Activated CD4-positive, alpha-beta T cell treated with anti-CD3 and anti-CD28 coated beads, Interleukin-2, amount 10 ng/mL, durations not matched to agents 24 days and 14 days (primary cell): ENCODE data around the gene ZNF786. TPM values are rescaled to one million over a fixed set of nuclear protein-coding genes. Genes with fewer than 3 reads are reported as not detected.
"Not testable (repeated sequence)": the region's sequence is repeated elsewhere in the genome, so short reads cannot be mapped to it uniquely, and the experiment has no call there.

Experiments
- DNase-seq: peaks from one replicate; pipeline ENCODE4 v3.0.0; 2022
- H3K27ac Mint-ChIP-seq: one replicate; pipeline ENCODE4 v1.8.0; 2022; ENCODE audit warnings: mild to moderate bottlenecking, mixed read lengths
- H3K27me3 Mint-ChIP-seq: one replicate; pipeline ENCODE4 v1.8.0; 2022; ENCODE audit warnings: mixed read lengths
- H3K36me3 Mint-ChIP-seq: one replicate; pipeline ENCODE4 v1.8.0; 2022; ENCODE audit warnings: low read depth, mild to moderate bottlenecking, mixed read lengths
- H3K4me1 Mint-ChIP-seq: one replicate; pipeline ENCODE4 v1.8.0; 2021; ENCODE audit warnings: mixed read lengths
- H3K4me3 Mint-ChIP-seq: one replicate; pipeline ENCODE4 v1.8.0; 2022; ENCODE audit warnings: mild to moderate bottlenecking, moderate library complexity, mixed read lengths
- H3K9me3 Mint-ChIP-seq: one replicate; pipeline ENCODE4 v1.8.0; 2021; ENCODE audit warnings: mixed read lengths
- intact Hi-C: fragments of 100-400 bp; cut with micrococcal nuclease; formaldehyde crosslinking; loops from one replicate; pipeline ENCODE4 v1.15.1; 2023
- total RNA-seq: library from RNA; stranded (reverse); gene quantifications from 2 replicates; pipeline ENCODE4 v1.2.3, GENCODE V29; 2022

Gene ZNF786
- total RNA-seq, 1 donor from 2014 or later = 10.2 TPM

- H3K27me3 Mint-ChIP-seq, H3K4me1 Mint-ChIP-seq, DNase-seq, H3K27ac Mint-ChIP-seq, intact Hi-C loops, H3K4me3 Mint-ChIP-seq, H3K36me3 Mint-ChIP-seq: not testable (repeated sequence)
- peaks cover 10% of the 10 kb centered on the region for H3K9me3 Mint-ChIP-seq
Measured at GRCh38 chr7:149038641-149039040, 51.9 kb downstream of the ZNF786 start.

DNA sequence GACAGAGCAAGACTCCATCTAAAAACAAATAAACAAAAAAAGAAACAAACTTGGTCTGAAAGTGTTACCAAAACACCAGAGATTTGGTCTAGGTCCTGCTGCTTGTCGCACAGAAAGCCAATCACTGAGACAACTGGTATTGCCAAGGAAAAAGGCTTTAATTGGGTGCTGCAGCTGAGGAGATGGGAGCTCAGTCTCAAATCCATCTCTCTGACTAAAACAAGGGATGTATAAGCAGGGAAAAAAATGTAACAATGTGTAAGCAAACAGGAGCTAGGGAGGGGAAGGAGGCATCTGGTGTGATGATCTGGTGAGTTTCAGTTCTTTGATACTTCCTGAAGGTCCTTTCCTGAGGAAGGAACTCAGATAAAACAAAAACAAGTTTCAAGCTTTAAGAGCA, 53.8 kb downstream of the ZNF786 start:
- Mint-ChIP-seq H3K27me3 (peaks cover 3% of the 10 kb centered on the region), H3K27ac (no peak overlapping the region), H3K36me3 (peaks cover 2% of the 10 kb centered on the region), H3K4me3 (no peak overlapping the region), H3K4me1 (no peaks in the 10 kb centered on the region), H3K9me3 (peaks cover 10% of the 10 kb centered on the region)
- DNase-seq = no peak
- intact Hi-C loops = no loop called here

- Mint-ChIP-seq H3K4me1 (peaks cover 14% of the 10 kb centered on the region), H3K27ac (no peak overlapping the region), H3K27me3 (peaks cover 6% of the 10 kb centered on the region), H3K36me3 (no peaks in the 10 kb centered on the region), H3K4me3 (no peak overlapping the region), H3K9me3 (peaks cover 4% of the 10 kb centered on the region)
- DNase-seq = no peak
- intact Hi-C loops = no loop called here
Measured at GRCh38 chr7:149031353-149031910, 59.1 kb downstream of the ZNF786 start.

DNA sequence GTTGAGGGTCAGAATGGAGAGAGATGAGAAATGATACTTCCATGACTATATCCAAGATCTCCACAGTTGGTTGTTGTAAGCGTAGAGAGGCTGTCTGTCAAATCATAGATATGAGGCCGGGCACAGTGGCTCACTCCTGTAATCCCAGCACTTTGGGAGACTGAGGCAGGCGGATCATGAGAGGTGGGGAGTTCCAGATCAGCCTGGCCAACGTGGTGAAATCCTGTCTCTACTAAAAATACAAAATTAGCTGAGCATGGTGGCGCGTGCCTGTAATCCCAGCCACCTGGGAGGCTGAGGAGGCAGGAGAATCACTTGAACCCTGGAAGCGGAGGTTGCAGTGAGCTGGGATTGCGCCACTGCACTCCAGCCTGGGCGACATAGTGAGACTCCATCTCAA, 60.1 kb downstream of the ZNF786 start:
- H3K27ac Mint-ChIP-seq, intact Hi-C loops, H3K36me3 Mint-ChIP-seq, H3K9me3 Mint-ChIP-seq, H3K4me3 Mint-ChIP-seq, DNase-seq, H3K27me3 Mint-ChIP-seq: not testable (repeated sequence)
- H3K4me1 Mint-ChIP-seq = peaks cover 24% of the 10 kb centered on the region

- DNase-seq = peak; percentile 100
- Mint-ChIP-seq H3K4me1 (peaks cover 33% of the 10 kb centered on the region), H3K36me3 (peaks cover 14% of the 10 kb centered on the region), H3K27ac (peak within 1 kb of the TSS; percentile 95), H3K4me3 (peak within 1 kb of the TSS; percentile 99), H3K27me3 (peaks cover 6% of the 10 kb centered on the region), H3K9me3 (no peaks in the 10 kb centered on the region)
- intact Hi-C loops = loop anchor here (1.0 to 5.0 kb wide), 10 partner anchors 37 to 469 kb away; partner anchors contain the start of genes CUL1, ZNF282, ZNF425 and ZNF746
Measured at GRCh38 chr7:149028346-149029109, 62.0 kb downstream of the ZNF786 start, which contains the start of gene PDIA4. Gene PDIA4 (minus strand): TSS chr7:149028505. CDS start chr7:149028408, 97 bp downstream.

DNA sequence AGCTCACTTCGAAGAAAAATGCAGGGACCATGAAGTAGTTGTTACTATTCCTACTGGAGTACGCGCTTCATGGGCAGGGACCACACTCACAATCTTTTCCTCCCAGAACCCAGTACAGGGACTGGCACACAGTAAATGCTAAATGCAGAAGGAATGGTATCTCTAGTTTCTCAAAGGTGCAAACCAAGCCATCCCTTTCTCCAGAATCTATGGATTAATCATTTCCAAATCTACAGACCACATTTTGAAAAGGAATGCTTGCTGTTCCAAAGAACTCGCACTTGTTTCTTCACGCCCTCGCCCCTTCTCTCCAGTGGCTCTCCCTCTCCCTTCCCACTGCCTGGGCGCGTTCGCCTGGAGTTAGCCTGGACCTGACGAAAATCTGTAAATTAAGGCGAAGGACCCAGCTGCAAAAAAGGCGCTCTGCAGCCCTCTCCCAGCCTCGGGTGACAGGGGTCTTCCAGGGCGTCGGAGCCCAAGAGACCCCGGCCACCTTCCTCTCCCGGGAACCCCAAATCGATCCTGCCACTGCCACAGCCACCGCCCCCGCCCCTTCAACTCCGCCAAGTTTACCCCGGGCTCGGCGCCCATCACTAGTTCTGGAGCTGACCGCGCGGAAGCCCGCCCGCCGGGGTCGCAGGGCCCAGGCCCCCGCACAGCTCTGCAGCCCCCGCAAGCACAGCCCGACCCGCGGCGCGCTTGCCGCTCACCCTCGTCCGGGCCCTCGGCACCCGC, 62.7 kb downstream of the ZNF786 start:
- Mint-ChIP-seq H3K36me3 (peaks cover 18% of the 10 kb centered on the region), H3K9me3 (no peaks in the 10 kb centered on the region), H3K27ac (peak overlapping the region; percentile 95), H3K27me3 (peaks cover 6% of the 10 kb centered on the region), H3K4me1 (peaks cover 37% of the 10 kb centered on the region), H3K4me3 (peak overlapping the region; percentile 99)
- intact Hi-C loops = loop anchor here (1.0 to 5.0 kb wide), 10 partner anchors 38 to 470 kb away; partner anchors contain the start of genes CUL1, ZNF282, ZNF425 and ZNF746
- DNase-seq = peak; percentile 65

- H3K36me3 Mint-ChIP-seq = peaks cover 18% of the 10 kb centered on the region
- peaks cover 6% of the 10 kb centered on the region for H3K27me3 Mint-ChIP-seq
- peaks cover 40% of the 10 kb centered on the region for H3K4me1 Mint-ChIP-seq
Measured at GRCh38 chr7:149027055-149027454, 63.5 kb downstream of the ZNF786 start.

DNA sequence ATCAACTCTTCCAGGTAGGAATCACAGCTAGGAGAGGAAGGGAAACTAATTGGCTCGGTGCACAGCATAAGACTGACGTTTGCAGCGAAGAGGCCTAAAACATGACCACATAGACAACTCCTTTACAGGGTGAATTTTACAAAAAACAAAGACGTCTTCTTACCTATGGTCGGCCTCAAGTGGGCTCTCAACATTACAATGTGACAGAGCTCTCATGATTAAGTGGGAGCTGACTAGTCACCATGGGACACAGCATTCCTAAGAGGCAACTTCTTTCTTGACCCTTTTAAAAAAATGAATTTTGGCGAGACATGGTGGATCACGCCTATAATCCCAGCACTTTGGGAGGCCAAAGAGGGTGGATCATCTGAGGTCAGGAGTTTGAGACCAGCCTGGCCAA, 66.9 kb downstream of the ZNF786 start:
- no peaks in the 10 kb centered on the region for H3K9me3 Mint-ChIP-seq
- DNase-seq = no peak
- intact Hi-C loops = no loop called here
- no peaks in the 10 kb centered on the region for H3K27me3 Mint-ChIP-seq
- H3K36me3 Mint-ChIP-seq = peaks cover 43% of the 10 kb centered on the region
- no peak overlapping the region for H3K4me3 Mint-ChIP-seq
- peak overlapping the region; percentile 11 for H3K27ac Mint-ChIP-seq
- H3K4me1 Mint-ChIP-seq = peaks cover 40% of the 10 kb centered on the region

More at GRCh38 chr7:149027055-149027454, 63.5 kb downstream of the ZNF786 start:
- Mint-ChIP-seq H3K27ac (peak overlapping the region; percentile 95), H3K4me3 (peak overlapping the region; percentile 99), H3K9me3 (no peaks in the 10 kb centered on the region)
- peak; percentile 65 for DNase-seq
- intact Hi-C loops = loop anchor here (5.0 kb wide), 3 partner anchors 170 to 470 kb away; partner anchors contain the start of genes ZNF282, ZNF746 and ZNF783

DNA sequence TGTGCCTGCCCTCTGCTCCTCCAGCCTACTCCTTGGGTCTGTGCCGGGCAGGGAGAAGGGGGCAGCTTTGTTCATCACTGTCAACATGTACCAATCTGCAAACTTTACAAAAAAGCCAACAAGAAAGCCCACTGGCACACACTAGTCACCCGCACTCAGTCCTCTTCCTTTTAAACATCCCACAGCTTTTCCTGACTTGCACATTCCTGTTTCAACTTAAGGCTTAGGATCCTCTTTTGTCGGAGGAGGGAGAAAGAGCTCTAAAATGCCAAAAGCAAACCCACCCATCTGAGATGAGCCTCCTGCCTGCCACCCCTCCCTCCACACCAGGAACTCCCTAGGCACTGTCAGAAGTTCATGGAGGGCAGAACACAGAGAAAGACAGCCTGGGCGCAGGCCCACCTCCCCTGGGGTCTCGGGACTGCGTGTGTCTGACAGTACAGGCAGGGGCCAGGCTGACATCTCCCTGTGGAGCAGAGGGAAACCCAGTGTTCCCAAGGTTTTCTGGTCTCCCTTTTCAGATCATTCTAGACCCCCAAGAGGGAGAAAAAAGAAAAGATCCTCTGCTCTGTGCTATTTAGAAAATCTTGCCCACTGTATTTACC, 67.7 kb downstream of the ZNF786 start:
- H3K9me3 Mint-ChIP-seq = no peaks in the 10 kb centered on the region
- peak overlapping the region; percentile 68 for H3K27ac Mint-ChIP-seq
- no peak for DNase-seq
- no peaks in the 10 kb centered on the region for H3K27me3 Mint-ChIP-seq
- H3K4me1 Mint-ChIP-seq = peaks cover 40% of the 10 kb centered on the region
- no peak overlapping the region for H3K4me3 Mint-ChIP-seq
- H3K36me3 Mint-ChIP-seq = peaks cover 47% of the 10 kb centered on the region
- intact Hi-C loops = no loop called here

- intact Hi-C loops = no loop called here
- no peak for DNase-seq
- Mint-ChIP-seq H3K36me3 (peaks cover 52% of the 10 kb centered on the region), H3K27me3 (no peaks in the 10 kb centered on the region), H3K9me3 (no peaks in the 10 kb centered on the region), H3K4me1 (peaks cover 34% of the 10 kb centered on the region), H3K4me3 (no peak overlapping the region), H3K27ac (no peak overlapping the region)
Measured at GRCh38 chr7:149021725-149022062, 68.8 kb downstream of the ZNF786 start.

GRCh38 chr7:149020483-149020882, 70.0 kb downstream of the ZNF786 start:
- Mint-ChIP-seq H3K27me3 (no peaks in the 10 kb centered on the region), H3K9me3 (no peaks in the 10 kb centered on the region), H3K36me3 (peaks cover 55% of the 10 kb centered on the region), H3K27ac (peak overlapping the region; percentile 59), H3K4me1 (peaks cover 21% of the 10 kb centered on the region), H3K4me3 (no peak overlapping the region)
- intact Hi-C loops = no loop called here
- DNase-seq = no peak
